Measurements from ENCODE around the gene UGGT2.

- TF ChIP-seq CTCF (IDR thresholded peaks at IDR 0.05) (no peak), POLR2A (IDR thresholded peaks at IDR 0.05) (no peak), POLR2AphosphoS5 (IDR thresholded peaks at IDR 0.05; ENCODE audit: insufficient read depth in 1 of 2, low read depth in 1 of 2) (no peak)
Observed at GRCh38 chr13:95948656-95949055, 104.5 kb downstream of the UGGT2 start.
